Right lobe of liver (tissue), 6 donors: Measurements from ENCODE around the gene PRAC2. TPM values are rescaled to one million over a fixed set of nuclear protein-coding genes. Genes with fewer than 3 reads are reported as not detected.

Experiments
- ATAC-seq, 4 donors: fragments of 200-7000 bp; cut with Tn5 transposase; one replicate each; pipeline ENCODE4 v1.9.1; 2020; ENCODE audit warnings: mild to moderate bottlenecking in 4 of 4, moderate library complexity in 4 of 4
- DNase-seq, 3 donors: peaks; one replicate each; pipeline ENCODE4 v3.0.0-alpha.2; 2020
- H3K27ac ChIP-seq, 3 donors: fragments of 200-600 bp; one replicate each; pipeline ENCODE4 v1.8.0; 2022
- H3K27me3 ChIP-seq, 2 donors: fragments of 200-600 bp; one replicate each; pipeline ENCODE4 v1.8.0; 2022
- H3K36me3 ChIP-seq, 4 donors: fragments of 200-600 bp; sonication (generic) in 1 of 4; one replicate each; pipeline versions ENCODE4 v1.5.1 to v1.8.0; 2017 to 2022; ENCODE audit warnings: control low read depth in 1 of 4
- H3K4me1 ChIP-seq, 4 donors: fragments of 200-600 bp; sonication (generic) in 1 of 4; one replicate each; pipeline versions ENCODE4 v1.5.1 to v1.8.0; 2017 to 2022; ENCODE audit warnings: control low read depth in 1 of 4
- H3K4me3 ChIP-seq, 3 donors: fragments of 200-600 bp; one replicate each; pipeline ENCODE4 v1.8.0; 2022
- H3K9me3 ChIP-seq, 4 donors: fragments of 200-600 bp; sonication (generic) in 1 of 4; one replicate each; pipeline versions ENCODE4 v1.5.1 to v1.8.0; 2017 to 2022; ENCODE audit warnings: control low read depth in 1 of 4
- POLR2A ChIP-seq: fragments of 450-650 bp; IDR thresholded peaks from one replicate; pipeline ENCODE4 v1.6.1; 2017; ENCODE audit warnings: antibody characterized with exemption, mild to moderate bottlenecking
- WGBS: methylation state at CpG from one replicate; pipeline ENCODE4 v1.1.6; 2018; ENCODE audit warnings: low coverage, low lambda C conversion rate; ENCODE audit not compliant: insufficient coverage; ENCODE audit errors: missing lambda C conversion rate; 5-methylcytosine and 5-hydroxymethylcytosine counted together
- intact Hi-C, 2 donors: fragments of 100-400 bp; cut with DNase I; formaldehyde crosslinking; loops; one replicate each; pipeline versions ENCODE4 v1.11.2 to v1.14.1; 2022
- total RNA-seq, 6 experiments: library from RNA; depleted of rRNA in 2 of 6; stranded (reverse); fragments of >200 nt in 2 of 6; fragmentation: NEBNext Ultra II Directional in 3 of 6; extraction: Animal tissue kit (Norgen Biotek cat#: 25700) in 3 of 6; gene quantifications; one replicate each; pipeline versions ENCODE4 v1.1.0 to v1.2.4, GENCODE V29; 2016 to 2023
- TF ChIP-seq, protein P1 (sequence below), 4 donors: fragments of 200-600 bp in 3 of 4; fragments of 450-650 bp in 1 of 4; IDR thresholded peaks; one replicate each; pipeline versions ENCODE4 v1.5.1 to v1.8.0; 2016 to 2022; ENCODE audit warnings: antibody characterized with exemption in 4 of 4, mild to moderate bottlenecking in 2 of 4
- donor health status: DM: no; HTN: yes; CAD: no.
- donor health status: DM: no; HTN: no; CAD: no.
- donor health status: DM: no; HTN: no; CAD: no.
- donor health status: DM: no; HTN: yes; CAD: no.
- donor health status: DM: no; HTN: yes; CAD: no.

Gene PRAC2
- total RNA-seq, 6 experiments from 2014 or later, result not detected

- H3K36me3 ChIP-seq, result no peaks in the 10 kb centered on the region
- no peaks in the 10 kb centered on the region for H3K4me1 ChIP-seq
- intact Hi-C loops, result no loop called here
- no peaks in the 10 kb centered on the region for H3K27me3 ChIP-seq
- ATAC-seq (no peak), DNase-seq (no peak)
- H3K27ac ChIP-seq, result no peak overlapping the region
- no peaks in the 10 kb centered on the region for H3K9me3 ChIP-seq
- no peak overlapping the region for H3K4me3 ChIP-seq
- 81% methylated on average over 1 of the region's 1 CpG for WGBS
- TF ChIP-seq, protein P1, sequence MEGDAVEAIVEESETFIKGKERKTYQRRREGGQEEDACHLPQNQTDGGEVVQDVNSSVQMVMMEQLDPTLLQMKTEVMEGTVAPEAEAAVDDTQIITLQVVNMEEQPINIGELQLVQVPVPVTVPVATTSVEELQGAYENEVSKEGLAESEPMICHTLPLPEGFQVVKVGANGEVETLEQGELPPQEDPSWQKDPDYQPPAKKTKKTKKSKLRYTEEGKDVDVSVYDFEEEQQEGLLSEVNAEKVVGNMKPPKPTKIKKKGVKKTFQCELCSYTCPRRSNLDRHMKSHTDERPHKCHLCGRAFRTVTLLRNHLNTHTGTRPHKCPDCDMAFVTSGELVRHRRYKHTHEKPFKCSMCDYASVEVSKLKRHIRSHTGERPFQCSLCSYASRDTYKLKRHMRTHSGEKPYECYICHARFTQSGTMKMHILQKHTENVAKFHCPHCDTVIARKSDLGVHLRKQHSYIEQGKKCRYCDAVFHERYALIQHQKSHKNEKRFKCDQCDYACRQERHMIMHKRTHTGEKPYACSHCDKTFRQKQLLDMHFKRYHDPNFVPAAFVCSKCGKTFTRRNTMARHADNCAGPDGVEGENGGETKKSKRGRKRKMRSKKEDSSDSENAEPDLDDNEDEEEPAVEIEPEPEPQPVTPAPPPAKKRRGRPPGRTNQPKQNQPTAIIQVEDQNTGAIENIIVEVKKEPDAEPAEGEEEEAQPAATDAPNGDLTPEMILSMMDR (IDR thresholded peaks at IDR 0.05), result no peak
- no peak for TF ChIP-seq POLR2A
Observed at GRCh38 chr17:48681609-48682008, 41.4 kb upstream of the PRAC2 start.

DNA sequence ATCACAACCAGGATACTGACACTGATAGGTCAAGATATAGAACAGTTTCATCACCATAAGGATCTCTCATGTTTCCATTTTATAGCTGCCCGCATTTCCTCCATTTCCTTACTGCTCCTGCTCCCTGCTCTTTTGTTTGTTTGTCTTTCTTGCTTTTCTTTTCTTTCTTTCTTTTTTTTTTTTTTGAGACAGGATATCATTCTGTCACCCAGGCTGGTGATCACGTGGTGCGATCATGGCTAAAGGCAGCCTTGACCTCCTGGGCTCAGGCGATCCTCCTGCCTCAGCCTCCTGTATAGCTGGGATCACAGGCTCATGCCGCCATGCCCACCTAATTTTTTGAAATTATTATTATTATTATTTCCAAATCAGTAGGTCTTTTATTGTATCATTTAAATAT, 32.3 kb upstream of the PRAC2 start:
- ATAC-seq, result no peak
- Histone ChIP-seq H3K4me1 (no peaks in the 10 kb centered on the region), H3K4me3 (no peak overlapping the region), H3K9me3 (no peaks in the 10 kb centered on the region), H3K36me3 (no peaks in the 10 kb centered on the region), H3K27ac (no peak overlapping the region), H3K27me3 (peaks cover 0 to 2% of the 10 kb centered on the region in 2 donors)
- TF ChIP-seq, protein P1 (IDR thresholded peaks at IDR 0.05), result no peak
- no peak for TF ChIP-seq POLR2A
- WGBS, result 74% methylated on average over 4 of the region's 5 CpGs
- intact Hi-C loops, result no loop called here
- DNase-seq, result no peak

DNA sequence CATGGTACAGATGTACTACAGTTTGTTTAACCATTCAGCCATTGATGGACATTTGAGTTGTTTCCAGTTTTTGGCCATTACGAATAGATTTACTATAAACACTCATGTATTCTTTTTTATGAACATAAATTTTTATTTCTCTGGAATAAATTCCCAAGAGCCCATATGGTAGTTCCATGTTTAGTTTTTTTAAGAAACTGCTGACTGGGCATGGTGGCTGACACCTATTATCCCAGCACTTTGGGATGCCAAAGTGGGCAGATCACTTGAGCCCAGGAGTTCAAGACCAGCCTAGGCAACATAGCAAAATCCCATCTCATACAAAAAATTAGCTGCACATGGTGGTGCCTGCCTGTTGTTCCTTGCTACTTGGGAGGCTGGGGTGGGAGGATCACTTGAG, 30.9 kb upstream of the PRAC2 start:
- intact Hi-C loops, result no loop called here
- no peak overlapping the region for H3K4me3 ChIP-seq
- H3K27ac ChIP-seq, result no peak overlapping the region
- 36% methylated on average over 1 of the region's 1 CpG for WGBS
- no peaks in the 10 kb centered on the region for H3K4me1 ChIP-seq
- H3K27me3 ChIP-seq, result peaks cover 0 to 2% of the 10 kb centered on the region in 2 donors
- H3K9me3 ChIP-seq, result no peaks in the 10 kb centered on the region
- TF ChIP-seq, protein P1 (IDR thresholded peaks at IDR 0.05), result no peak
- TF ChIP-seq POLR2A, result no peak
- DNase-seq, result no peak
- no peaks in the 10 kb centered on the region for H3K36me3 ChIP-seq
- no peak for ATAC-seq

GRCh38 chr17:48693178-48693577, 29.8 kb upstream of the PRAC2 start:
- no peak for DNase-seq
- H3K27me3 ChIP-seq, result peaks cover 0 to 2% of the 10 kb centered on the region in 2 donors
- ATAC-seq, result no peak
- intact Hi-C loops, result no loop called here
- H3K27ac ChIP-seq, result no peak overlapping the region
- no peaks in the 10 kb centered on the region for H3K9me3 ChIP-seq
- no peaks in the 10 kb centered on the region for H3K36me3 ChIP-seq
- no peak for TF ChIP-seq POLR2A
- TF ChIP-seq, protein P1 (IDR thresholded peaks at IDR 0.05), result no peak
- no peak overlapping the region for H3K4me3 ChIP-seq
- WGBS, result 0% methylated on average over 1 of the region's 1 CpG
- H3K4me1 ChIP-seq, result no peaks in the 10 kb centered on the region
